ENCODE results near the gene FOXC2. TPM values are rescaled to one million over a fixed set of nuclear protein-coding genes. Genes with fewer than 3 reads are reported as not detected.

The FOXC2 gene
- total RNA-seq, 4 donors from 2014 or later, result 0.40 to 1.5 (median 0.50) TPM

GRCh38 chr16:86553356-86553755 lies 13.3 kb upstream of the FOXC2 start:
- WGBS, 2 donors (ENCODE audit: low coverage in 1 of 2), result no CpG with 5 or more reads among the region's 22 CpGs
- Histone ChIP-seq H3K27me3 (peaks cover 14% of the 10 kb centered on the region), H3K36me3 (peaks cover 0 to 45% of the 10 kb centered on the region in 2 donors), H3K27ac (no peak overlapping the region), H3K4me1 (peaks cover 0 to 31% (median 0%) of the 10 kb centered on the region in 3 donors), H3K9me3 (no peaks in the 10 kb centered on the region), H3K4me3 (no peak overlapping the region)
- ATAC-seq, result no peak
- TF ChIP-seq, protein P1, sequence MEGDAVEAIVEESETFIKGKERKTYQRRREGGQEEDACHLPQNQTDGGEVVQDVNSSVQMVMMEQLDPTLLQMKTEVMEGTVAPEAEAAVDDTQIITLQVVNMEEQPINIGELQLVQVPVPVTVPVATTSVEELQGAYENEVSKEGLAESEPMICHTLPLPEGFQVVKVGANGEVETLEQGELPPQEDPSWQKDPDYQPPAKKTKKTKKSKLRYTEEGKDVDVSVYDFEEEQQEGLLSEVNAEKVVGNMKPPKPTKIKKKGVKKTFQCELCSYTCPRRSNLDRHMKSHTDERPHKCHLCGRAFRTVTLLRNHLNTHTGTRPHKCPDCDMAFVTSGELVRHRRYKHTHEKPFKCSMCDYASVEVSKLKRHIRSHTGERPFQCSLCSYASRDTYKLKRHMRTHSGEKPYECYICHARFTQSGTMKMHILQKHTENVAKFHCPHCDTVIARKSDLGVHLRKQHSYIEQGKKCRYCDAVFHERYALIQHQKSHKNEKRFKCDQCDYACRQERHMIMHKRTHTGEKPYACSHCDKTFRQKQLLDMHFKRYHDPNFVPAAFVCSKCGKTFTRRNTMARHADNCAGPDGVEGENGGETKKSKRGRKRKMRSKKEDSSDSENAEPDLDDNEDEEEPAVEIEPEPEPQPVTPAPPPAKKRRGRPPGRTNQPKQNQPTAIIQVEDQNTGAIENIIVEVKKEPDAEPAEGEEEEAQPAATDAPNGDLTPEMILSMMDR (IDR thresholded peaks at IDR 0.05), result no peak
- TF ChIP-seq POLR2AphosphoS5 (IDR thresholded peaks at IDR 0.05), result no peak
- TF ChIP-seq EP300 (IDR thresholded peaks at IDR 0.05), result no peak
- TF ChIP-seq POLR2A (IDR thresholded peaks at IDR 0.05), result no peak

- Histone ChIP-seq H3K9me3 (no peaks in the 10 kb centered on the region), H3K4me3 (peak overlapping the region; percentile 70 to 77), H3K36me3 (peaks cover 0 to 33% of the 10 kb centered on the region in 2 donors), H3K27ac (peak overlapping the region; percentile 82 to 91 (median 88)), H3K4me1 (peaks cover 0 to 31% (median 0%) of the 10 kb centered on the region in 3 donors), H3K27me3 (peaks cover 26% of the 10 kb centered on the region)
- TF ChIP-seq, protein P1 (IDR thresholded peaks at IDR 0.05), result no peak
- TF ChIP-seq POLR2A (IDR thresholded peaks at IDR 0.05), result no peak
- TF ChIP-seq POLR2AphosphoS5 (IDR thresholded peaks at IDR 0.05), result no peak
- TF ChIP-seq EP300 (IDR thresholded peaks at IDR 0.05), result no peak
- no peak for ATAC-seq
- WGBS, 2 donors (ENCODE audit: low coverage in 1 of 2), result 0 to 2% methylated on average over 2 to 10 of the region's 10 CpGs
These were observed 12.1 kb upstream of the FOXC2 start for GRCh38 chr16:86554599-86554916.

DNA sequence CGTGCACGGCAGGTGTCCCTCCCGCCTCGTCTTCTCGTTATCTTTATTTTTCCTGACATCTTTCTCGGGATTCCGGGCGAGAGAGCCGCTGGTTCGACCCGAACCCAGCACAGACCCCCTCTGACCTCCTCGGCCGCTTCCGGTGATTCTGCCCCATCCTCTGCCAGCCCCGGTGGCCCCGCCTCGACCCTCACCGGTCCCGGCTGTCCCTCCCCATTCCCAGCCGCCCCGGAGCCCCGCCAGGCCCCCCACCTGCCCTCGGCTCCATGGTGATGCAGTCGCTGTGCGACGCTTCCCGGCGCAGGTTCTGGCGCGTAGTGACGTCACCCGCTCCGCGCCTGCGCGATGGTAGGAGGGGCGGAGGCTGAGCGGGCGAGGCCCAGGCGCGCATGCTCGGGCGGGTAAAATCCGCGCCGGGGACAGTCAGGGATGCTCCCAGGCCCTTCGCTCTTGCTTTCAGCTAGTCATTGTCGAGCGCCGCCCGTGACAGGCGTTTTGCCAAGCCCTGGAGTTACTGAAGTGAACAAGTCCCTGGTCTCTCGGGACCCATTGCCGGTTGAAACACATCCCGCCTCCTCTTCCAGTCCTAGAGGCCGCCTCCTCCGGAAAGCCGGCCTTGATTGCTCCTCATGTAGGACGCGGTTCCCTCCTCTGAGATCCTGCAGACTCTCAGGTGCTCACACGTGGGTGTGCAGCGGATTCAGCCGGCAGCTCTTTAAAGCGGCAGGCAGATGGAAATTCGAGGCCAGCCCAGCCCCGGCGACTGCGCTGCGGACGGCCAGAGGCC lies 11.5 kb upstream of the FOXC2 start, which contains the start of gene MTHFSD:
TSS of gene MTHFSD (minus strand) at position 319 of the 787 bp plus-strand sequence. CDS start at position 268, 51 bp downstream.
- peaks cover 31% of the 10 kb centered on the region for H3K27me3 ChIP-seq
- peak within 1 kb of the TSS; percentile 82 to 91 (median 88) for H3K27ac ChIP-seq
- 0 to 3% methylated on average over 5 to 20 of the region's 70 CpGs for WGBS, 2 donors (ENCODE audit: low coverage in 1 of 2)
- H3K36me3 ChIP-seq, result peaks cover 0 to 27% of the 10 kb centered on the region in 2 donors
- peak within 1 kb of the TSS; percentile 70 to 77 for H3K4me3 ChIP-seq
- no peaks in the 10 kb centered on the region for H3K9me3 ChIP-seq
- H3K4me1 ChIP-seq, result peaks cover 0 to 31% (median 0%) of the 10 kb centered on the region in 3 donors
- TF ChIP-seq, protein P1 (IDR thresholded peaks at IDR 0.05), result peak in 1 of 4 experiments; percentile 16
- TF ChIP-seq EP300 (IDR thresholded peaks at IDR 0.05) (no peak), POLR2AphosphoS5 (IDR thresholded peaks at IDR 0.05) (peak; percentile 83), POLR2A (IDR thresholded peaks at IDR 0.05) (peak; percentile 72 to 75)
- peak; percentile 98 for ATAC-seq

DNA sequence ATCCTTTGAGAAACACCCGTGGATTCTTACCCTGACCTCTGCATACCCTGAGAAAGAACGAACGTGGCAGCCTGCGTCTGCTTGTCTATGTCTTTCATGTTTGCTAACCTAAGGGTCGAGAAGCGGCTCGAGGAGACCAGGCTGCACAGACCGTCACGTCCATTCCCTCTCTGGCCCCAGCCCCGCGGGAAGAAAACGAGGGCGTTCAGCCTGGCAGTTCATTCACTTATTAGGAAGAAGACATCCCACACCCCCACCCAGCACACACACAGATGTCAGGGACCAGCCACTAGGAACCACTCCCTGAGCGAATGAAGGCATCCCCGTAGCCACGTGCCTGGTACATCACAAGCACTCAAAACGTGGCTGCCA lies 10.9 kb upstream of the FOXC2 start:
- Histone ChIP-seq H3K9me3 (no peaks in the 10 kb centered on the region), H3K4me1 (peaks cover 0 to 31% (median 0%) of the 10 kb centered on the region in 3 donors), H3K27ac (peak overlapping the region in 2 of 4 donors; percentile 89 to 91), H3K36me3 (peaks cover 0 to 21% of the 10 kb centered on the region in 2 donors), H3K27me3 (peaks cover 37% of the 10 kb centered on the region), H3K4me3 (peak overlapping the region; percentile 70 to 77)
- TF ChIP-seq POLR2A (IDR thresholded peaks at IDR 0.05) (no peak), POLR2AphosphoS5 (IDR thresholded peaks at IDR 0.05) (no peak), EP300 (IDR thresholded peaks at IDR 0.05) (no peak)
- TF ChIP-seq, protein P1 (IDR thresholded peaks at IDR 0.05), result no peak
- WGBS, 2 donors (ENCODE audit: low coverage in 1 of 2), result 55% methylated on average over 3 of the region's 17 CpGs; no CpG with 5 or more reads in 1 of the 2 donors
- ATAC-seq, result no peak
